IPS-18c (cell line): ENCODE measurements around the gene SLFN13.
"Not testable (repeated sequence)": the region's sequence is repeated elsewhere in the genome, so short reads cannot be mapped to it uniquely, and the experiment has no call there.

Experiments
- H3K4me3 ChIP-seq: 2 replicates; pipeline ENCODE4 v1.7.0; 2013; ENCODE audit warnings: low read depth, mild to moderate bottlenecking, low read length, moderate library complexity; ENCODE audit not compliant: insufficient read depth
- H3K9me3 ChIP-seq: one replicate; pipeline ENCODE4 v1.6.1; 2013; ENCODE audit warnings: mild to moderate bottlenecking, low read length, moderate library complexity; ENCODE audit not compliant: control insufficient read depth, insufficient read depth

The SLFN13 gene

GRCh38 chr17:35448214-35448898 is at the start of gene SLFN13:
TSS of gene SLFN13 (minus strand) at chr17:35448766. CDS start at chr17:35445680, 3,086 bp downstream.
- H3K9me3 ChIP-seq = no peaks in the 10 kb centered on the region
- H3K4me3 ChIP-seq = peak within 1 kb of the TSS; percentile 69

- Histone ChIP-seq H3K4me3 (peak overlapping the region; percentile 38), H3K9me3 (peaks cover 7% of the 10 kb centered on the region)
Measured at GRCh38 chr17:35496451-35497290, 48.1 kb upstream of the SLFN13 start.

GRCh38 chr17:35493040-35493439 is 44.5 kb upstream of the SLFN13 start:
- H3K9me3 ChIP-seq = peaks cover 3% of the 10 kb centered on the region

GRCh38 chr17:35491417-35491816 is 42.9 kb upstream of the SLFN13 start:
- Histone ChIP-seq H3K9me3 (no peaks in the 10 kb centered on the region), H3K4me3 (no peak overlapping the region)

More at GRCh38 chr17:35493040-35493439, 44.5 kb upstream of the SLFN13 start:
- H3K4me3 ChIP-seq = no peak overlapping the region

- Histone ChIP-seq H3K4me3 (no peak overlapping the region), H3K9me3 (no peaks in the 10 kb centered on the region)
Measured at GRCh38 chr17:35489944-35490343, 41.4 kb upstream of the SLFN13 start.

GRCh38 chr17:35488991-35489390 is 40.4 kb upstream of the SLFN13 start:
- no peak overlapping the region for H3K4me3 ChIP-seq
- H3K9me3 ChIP-seq = no peaks in the 10 kb centered on the region

- Histone ChIP-seq H3K4me3 (peak overlapping the region; percentile 34; the same call in 1 of the 2 replicates), H3K9me3 (peaks cover 2% of the 10 kb centered on the region)
Measured at GRCh38 chr17:35486920-35487732, 38.6 kb upstream of the SLFN13 start.

GRCh38 chr17:35479271-35479670 is 30.7 kb upstream of the SLFN13 start:
- Histone ChIP-seq H3K9me3 (peaks cover 2% of the 10 kb centered on the region), H3K4me3 (no peak overlapping the region)

GRCh38 chr17:35477248-35477647 is 28.7 kb upstream of the SLFN13 start:
- Histone ChIP-seq H3K4me3 (no peak overlapping the region), H3K9me3 (no peaks in the 10 kb centered on the region)

GRCh38 chr17:35476283-35476820 is 27.8 kb upstream of the SLFN13 start:
- H3K9me3 ChIP-seq = no peaks in the 10 kb centered on the region

GRCh38 chr17:35468475-35468874 is 19.9 kb upstream of the SLFN13 start:
- Histone ChIP-seq H3K4me3 (no peak overlapping the region), H3K9me3 (no peaks in the 10 kb centered on the region)

More at GRCh38 chr17:35476283-35476820, 27.8 kb upstream of the SLFN13 start:
- no peak overlapping the region for H3K4me3 ChIP-seq

- Histone ChIP-seq H3K4me3 (no peak overlapping the region), H3K9me3 (no peaks in the 10 kb centered on the region)
Measured at GRCh38 chr17:35467824-35468223, 19.3 kb upstream of the SLFN13 start.

GRCh38 chr17:35460354-35460851 is 11.8 kb upstream of the SLFN13 start:
- Histone ChIP-seq H3K4me3 (peak overlapping the region; percentile 29; the same call in 1 of the 2 replicates), H3K9me3 (no peaks in the 10 kb centered on the region)

- H3K9me3 ChIP-seq, H3K4me3 ChIP-seq: not testable (repeated sequence)
Measured at GRCh38 chr17:35454035-35454434, 5.5 kb upstream of the SLFN13 start.

- no peaks in the 10 kb centered on the region for H3K9me3 ChIP-seq
Measured at GRCh38 chr17:35453171-35453570, 4.6 kb upstream of the SLFN13 start.

GRCh38 chr17:35449371-35449931 is 885 bp upstream of the SLFN13 start:
- H3K4me3 ChIP-seq = peak overlapping the region; percentile 69
- H3K9me3 ChIP-seq = no peaks in the 10 kb centered on the region

More at GRCh38 chr17:35453171-35453570, 4.6 kb upstream of the SLFN13 start:
- H3K4me3 ChIP-seq = no peak overlapping the region

GRCh38 chr17:35448899-35449227 is 297 bp upstream of the SLFN13 start:
- Histone ChIP-seq H3K4me3 (peak overlapping the region; percentile 69; the same call in 1 of the 2 replicates), H3K9me3 (no peaks in the 10 kb centered on the region)
